ENCODE results near the gene THSD7B.

DNA sequence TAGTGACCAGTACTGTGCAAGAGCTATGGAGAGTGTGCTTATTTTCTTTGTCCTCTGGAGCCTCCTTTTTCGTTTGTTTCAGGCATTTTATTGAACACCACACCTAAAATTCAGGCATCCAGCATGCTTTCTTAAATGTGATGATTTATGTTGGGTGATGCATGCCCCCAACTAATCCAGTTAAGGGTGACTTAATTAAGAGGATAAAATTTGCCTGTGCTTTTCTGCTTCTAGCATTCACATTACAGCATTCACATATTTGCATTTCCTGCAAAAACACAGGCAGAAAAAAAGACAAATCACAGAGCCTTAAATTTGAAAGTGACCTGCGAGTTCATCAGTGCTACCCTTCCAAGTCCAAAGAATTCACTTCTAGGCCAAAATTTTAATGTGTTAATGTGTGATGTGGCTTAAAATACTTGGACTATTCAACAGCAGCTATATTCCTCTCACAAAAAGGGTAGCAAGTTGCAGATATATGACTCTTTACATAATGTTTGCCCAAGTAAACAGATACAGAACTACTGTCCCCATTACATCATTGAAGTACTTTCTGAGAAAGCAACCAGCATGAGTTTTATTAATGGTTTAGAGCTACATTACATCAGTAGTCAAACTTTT lies 286.5 kb downstream of the THSD7B start:
- no peak for TF ChIP-seq RARB (CRISPR knock-in tag; IDR thresholded peaks at IDR 0.05)
- no peak for TF ChIP-seq ARNTL (CRISPR knock-in tag; IDR thresholded peaks at IDR 0.05; ENCODE audit: borderline replicate concordance, low read depth)
- TF ChIP-seq ISL1 (CRISPR knock-in tag; IDR thresholded peaks at IDR 0.05): no peak

Data from SK-N-SH treated with all-trans-retinoic acid at 6 μM for 48 hours (cell line).